Mesenchymal stem cell (in vitro differentiated cells and primary cell): ENCODE measurements around the gene N4BP2L1.
A peak's percentile ranks its signal among the peaks of the same experiment; 100 is the strongest.

Experiments used
- DNase-seq: peaks from one replicate; pipeline ENCODE4 v3.0.0-alpha.2; 2013
- H2AFZ ChIP-seq: one replicate; pipeline ENCODE4 v1.6.1; 2013; ENCODE audit warnings: low read depth, mild to moderate bottlenecking, control low read depth, inconsistent platforms, low read length, moderate library complexity
- H2AK5ac ChIP-seq: 2 replicates; pipeline ENCODE4 v1.6.1; 2013; ENCODE audit warnings: low read length, moderate library complexity, mild to moderate bottlenecking, inconsistent platforms; ENCODE audit not compliant: severe bottlenecking
- H2BK120ac ChIP-seq: one replicate; pipeline ENCODE4 v1.6.1; 2013; ENCODE audit warnings: low read depth, mild to moderate bottlenecking, inconsistent platforms, low read length, moderate library complexity
- H2BK12ac ChIP-seq, 2 experiments: one replicate each; pipeline ENCODE4 v1.6.1; 2013; ENCODE audit warnings: inconsistent platforms in 2 of 2, low read length in 2 of 2, mild to moderate bottlenecking in 2 of 2, moderate library complexity in 2 of 2, control low read depth in 1 of 2
- H2BK15ac ChIP-seq: one replicate; pipeline ENCODE4 v1.6.1; 2013; ENCODE audit warnings: mild to moderate bottlenecking, low read depth, inconsistent platforms; ENCODE audit not compliant: poor library complexity, severe bottlenecking
- H2BK5ac ChIP-seq: 2 replicates; pipeline ENCODE4 v1.6.1; 2013; ENCODE audit warnings: low read depth, mild to moderate bottlenecking, low read length, control low read depth, inconsistent platforms; ENCODE audit not compliant: poor library complexity, severe bottlenecking
- H3K14ac ChIP-seq, 2 experiments: one replicate each; pipeline ENCODE4 v1.6.1; 2013; ENCODE audit warnings: inconsistent platforms in 2 of 2, low read length in 2 of 2, control low read depth in 1 of 2, mild to moderate bottlenecking in 1 of 2, moderate library complexity in 1 of 2
- H3K18ac ChIP-seq, 2 experiments: one replicate each; pipeline ENCODE4 v1.6.1; 2013; ENCODE audit warnings: inconsistent platforms in 2 of 2, low read length in 2 of 2, control low read depth in 1 of 2, low read depth in 1 of 2, mild to moderate bottlenecking in 1 of 2
- H3K23ac ChIP-seq, 2 experiments: one replicate each; pipeline ENCODE4 v1.6.1; 2013; ENCODE audit warnings: inconsistent platforms in 2 of 2, low read length in 2 of 2, mild to moderate bottlenecking in 2 of 2, moderate library complexity in 2 of 2, control low read depth in 1 of 2
- H3K27ac ChIP-seq: 2 replicates; pipeline ENCODE4 v1.5.1; 2013; ENCODE audit warnings: mild to moderate bottlenecking, moderate library complexity, low read length, control low read depth, inconsistent platforms; ENCODE audit not compliant: poor library complexity, severe bottlenecking
- H3K27me3 ChIP-seq, 2 experiments: 2 replicates each; pipeline versions ENCODE4 v1.6.1 to v1.7.0; 2013; ENCODE audit warnings: low read length in 2 of 2, mild to moderate bottlenecking in 2 of 2, moderate library complexity in 2 of 2, control low read depth in 1 of 2, inconsistent platforms in 1 of 2; ENCODE audit not compliant: control insufficient read depth in 1 of 2, insufficient read depth in 1 of 2
- H3K36me3 ChIP-seq, 2 experiments: 2 replicates each; pipeline versions ENCODE4 v1.6.1 to v1.7.0; 2013; ENCODE audit warnings: low read length in 2 of 2, control low read depth in 1 of 2, inconsistent platforms in 1 of 2, low read depth in 1 of 2, mild to moderate bottlenecking in 1 of 2; ENCODE audit not compliant: insufficient read depth in 2 of 2, control insufficient read depth in 1 of 2
- H3K4ac ChIP-seq, 2 experiments: one replicate each; pipeline ENCODE4 v1.6.1; 2013; ENCODE audit warnings: inconsistent platforms in 2 of 2, low read length in 2 of 2, mild to moderate bottlenecking in 2 of 2, moderate library complexity in 2 of 2, control low read depth in 1 of 2, low read depth in 1 of 2
- H3K4me1 ChIP-seq: 2 replicates; pipeline ENCODE4 v1.6.1; 2013; ENCODE audit warnings: low read depth, low read length, control low read depth; ENCODE audit not compliant: control insufficient read depth, insufficient read depth
- H3K4me2 ChIP-seq: 2 replicates; pipeline ENCODE4 v1.6.1; 2013; ENCODE audit warnings: low read length, mild to moderate bottlenecking, inconsistent platforms; ENCODE audit not compliant: poor library complexity, severe bottlenecking
- H3K4me3 ChIP-seq, 2 experiments: 2 replicates each; pipeline versions ENCODE4 v1.5.1 to v1.7.0; 2013; ENCODE audit warnings: low read length in 2 of 2, mild to moderate bottlenecking in 2 of 2, control low read depth in 1 of 2, low read depth in 1 of 2; ENCODE audit not compliant: insufficient read depth in 1 of 2
- H3K79me1 ChIP-seq: replicated peaks from 2 replicates; pipeline ENCODE4 v1.6.1; 2013; ENCODE audit warnings: mild to moderate bottlenecking, control low read depth, low read length, inconsistent platforms; ENCODE audit not compliant: poor library complexity, severe bottlenecking
- H3K9ac ChIP-seq: 2 replicates; pipeline ENCODE4 v1.7.0; 2013; ENCODE audit warnings: mild to moderate bottlenecking, low read length, moderate library complexity
- H3K9me3 ChIP-seq: 2 replicates; pipeline ENCODE4 v1.7.0; 2013; ENCODE audit warnings: mild to moderate bottlenecking, low read length; ENCODE audit not compliant: control insufficient read depth
- H4K8ac ChIP-seq: one replicate; pipeline ENCODE4 v1.6.1; 2013; ENCODE audit warnings: inconsistent platforms, mild to moderate bottlenecking, low read length, moderate library complexity
- H4K91ac ChIP-seq: one replicate; pipeline ENCODE4 v1.6.1; 2013; ENCODE audit warnings: mild to moderate bottlenecking, low read length, inconsistent platforms
- WGBS: methylation state at CpG from one replicate; pipeline ENCODE4 v1.1.7; 2013; ENCODE audit warnings: mixed read lengths; 5-methylcytosine and 5-hydroxymethylcytosine counted together

Gene N4BP2L1

DNA sequence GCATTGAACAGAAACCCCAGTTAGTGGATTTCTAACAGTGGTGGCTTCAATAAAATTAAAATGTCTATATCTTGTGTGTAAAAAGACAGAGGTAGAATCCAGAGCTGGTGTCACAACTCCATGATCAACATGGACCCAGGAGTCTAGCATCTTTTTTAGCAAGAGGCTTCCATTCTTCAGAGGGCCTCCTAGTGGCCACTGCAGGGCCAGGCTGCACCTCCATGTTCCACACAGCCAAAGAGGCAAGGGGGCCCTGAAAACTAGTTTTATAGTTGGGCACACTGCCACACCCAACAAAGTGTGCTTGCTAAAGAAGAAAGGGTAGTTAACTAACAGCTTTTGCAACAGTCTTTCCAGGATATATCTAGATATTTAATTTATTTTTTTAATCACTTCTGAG, 12.9 kb downstream of the N4BP2L1 start:
- peaks cover 6% of the 10 kb centered on the region for H3K9me3 ChIP-seq
- H3K4me3 ChIP-seq = no peak overlapping the region
- H3K4ac ChIP-seq = no peak overlapping the region
- peak; percentile 9 for DNase-seq
- no peak overlapping the region for H2BK12ac ChIP-seq
- no peak overlapping the region for H3K27ac ChIP-seq
- no peak overlapping the region for H2BK120ac ChIP-seq
- no peaks in the 10 kb centered on the region for H3K79me1 ChIP-seq
- peaks cover 2% of the 10 kb centered on the region for H3K4me1 ChIP-seq
- H3K9ac ChIP-seq = no peak overlapping the region
- no peak overlapping the region for H4K91ac ChIP-seq
- no peak overlapping the region for H3K18ac ChIP-seq
- no peak overlapping the region for H2AFZ ChIP-seq
- no peak overlapping the region for H3K23ac ChIP-seq
- no peak overlapping the region for H3K4me2 ChIP-seq
- H2BK15ac ChIP-seq = no peak overlapping the region
- H3K27me3 ChIP-seq = no peaks in the 10 kb centered on the region
- no peak overlapping the region for H2AK5ac ChIP-seq
- no peak overlapping the region for H4K8ac ChIP-seq
- H3K36me3 ChIP-seq = peaks cover 3 to 5% of the 10 kb centered on the region in 2 experiments
- no peak overlapping the region for H3K14ac ChIP-seq
- H2BK5ac ChIP-seq = no peak overlapping the region

GRCh38 chr13:32414580-32414979, 13.3 kb downstream of the N4BP2L1 start:
- H3K4me2 ChIP-seq = no peak overlapping the region
- H2BK5ac ChIP-seq = no peak overlapping the region
- DNase-seq = no peak
- no peak overlapping the region for H3K23ac ChIP-seq
- H3K18ac ChIP-seq = no peak overlapping the region
- no peak overlapping the region for H3K27ac ChIP-seq
- peaks cover 3% of the 10 kb centered on the region for H3K4me1 ChIP-seq
- H2AFZ ChIP-seq = no peak overlapping the region
- H3K9ac ChIP-seq = no peak overlapping the region
- no peak overlapping the region for H3K4ac ChIP-seq
- H3K9me3 ChIP-seq = peaks cover 1% of the 10 kb centered on the region
- WGBS = 100% methylated on average over 1 of the region's 2 CpGs
- H2AK5ac ChIP-seq = no peak overlapping the region
- no peak overlapping the region for H3K14ac ChIP-seq
- H2BK120ac ChIP-seq = no peak overlapping the region
- no peak overlapping the region for H3K4me3 ChIP-seq
- no peaks in the 10 kb centered on the region for H3K79me1 ChIP-seq
- peaks cover 0 to under 1% of the 10 kb centered on the region in 2 experiments for H3K36me3 ChIP-seq
- H2BK15ac ChIP-seq = no peak overlapping the region
- no peak overlapping the region for H2BK12ac ChIP-seq
- H3K27me3 ChIP-seq = no peaks in the 10 kb centered on the region
- H4K8ac ChIP-seq = no peak overlapping the region
- H4K91ac ChIP-seq = no peak overlapping the region

GRCh38 chr13:32413284-32413683, 14.6 kb downstream of the N4BP2L1 start:
- Histone ChIP-seq H2AFZ (no peak overlapping the region), H3K27me3 (no peaks in the 10 kb centered on the region), H3K4me1 (peaks cover 5% of the 10 kb centered on the region), H3K36me3 (no peaks in the 10 kb centered on the region), H3K18ac (no peak overlapping the region), H2BK120ac (no peak overlapping the region), H4K91ac (no peak overlapping the region), H3K9me3 (no peaks in the 10 kb centered on the region), H3K4me2 (no peak overlapping the region), H3K4me3 (no peak overlapping the region), H3K4ac (no peak overlapping the region), H3K23ac (no peak overlapping the region), H2BK12ac (no peak overlapping the region), H3K14ac (no peak overlapping the region), H3K79me1 (no peaks in the 10 kb centered on the region), H2BK5ac (no peak overlapping the region), H3K27ac (no peak overlapping the region), H3K9ac (no peak overlapping the region), H2BK15ac (no peak overlapping the region), H4K8ac (no peak overlapping the region), H2AK5ac (no peak overlapping the region)
- 100% methylated on average over 2 of the region's 3 CpGs for WGBS
- DNase-seq = no peak

DNA sequence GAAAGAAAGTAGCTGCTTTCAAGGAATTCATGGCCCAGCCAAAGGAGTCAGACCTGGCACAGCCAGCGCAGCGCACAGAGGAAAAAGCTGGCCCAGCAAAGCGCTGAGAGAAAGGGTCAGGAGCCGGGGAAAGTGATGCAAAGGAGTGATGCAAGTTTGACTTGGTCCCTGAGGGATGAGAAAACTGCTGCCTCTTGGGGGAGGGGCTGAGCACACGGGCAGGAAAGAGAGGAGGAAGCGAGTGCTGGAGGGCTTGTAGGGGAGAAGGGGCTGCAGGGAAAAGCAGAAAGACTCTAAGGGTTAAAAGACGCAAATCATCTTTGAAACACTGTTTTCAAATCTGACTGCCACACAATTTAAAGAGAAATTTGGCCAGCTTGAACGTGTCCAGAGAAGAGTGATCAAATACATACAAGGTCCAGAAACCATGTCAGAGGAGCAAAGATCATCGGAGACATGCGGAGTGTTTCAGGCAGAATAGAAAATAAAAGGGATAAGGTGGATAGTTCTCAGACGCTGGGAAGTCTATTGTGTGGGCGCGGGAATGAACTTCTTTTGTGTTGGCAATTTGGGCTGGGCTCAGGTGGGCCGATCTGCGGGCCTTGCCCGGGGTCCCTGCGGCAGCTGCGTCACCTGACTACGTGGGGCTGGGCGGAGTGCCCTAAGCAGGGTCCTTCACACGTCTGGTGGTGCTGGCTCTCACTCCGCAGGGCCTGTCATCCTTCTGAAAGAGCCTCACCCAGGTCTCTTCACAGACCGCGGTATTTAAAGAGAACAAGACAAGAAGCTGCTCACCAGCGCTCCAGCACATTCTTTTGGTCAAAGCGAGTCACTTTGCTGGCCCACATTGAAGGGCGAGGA, 18.1 kb downstream of the N4BP2L1 start:
- H4K8ac ChIP-seq = peak overlapping the region; percentile 82
- no peak overlapping the region for H2BK5ac ChIP-seq
- peak overlapping the region; percentile 56 for H3K4me2 ChIP-seq
- H4K91ac ChIP-seq = no peak overlapping the region
- DNase-seq = peak; percentile 73
- no peak overlapping the region for H3K14ac ChIP-seq
- no peak overlapping the region for H2BK120ac ChIP-seq
- no peak overlapping the region for H3K27ac ChIP-seq
- H2AFZ ChIP-seq = peak overlapping the region; percentile 66
- no peaks in the 10 kb centered on the region for H3K36me3 ChIP-seq
- H3K9ac ChIP-seq = peak overlapping the region; percentile 79
- WGBS = 13% methylated on average over 26 of the region's 27 CpGs
- no peak overlapping the region for H3K4ac ChIP-seq
- peak overlapping the region in 1 of 2 experiments; percentile 74 for H2BK12ac ChIP-seq
- no peak overlapping the region for H2AK5ac ChIP-seq
- peaks cover 5% of the 10 kb centered on the region for H3K4me1 ChIP-seq
- peak overlapping the region in 1 of 2 experiments; percentile 66 for H3K4me3 ChIP-seq
- H3K9me3 ChIP-seq = no peaks in the 10 kb centered on the region
- peak overlapping the region in 1 of 2 experiments; percentile 52 for H3K18ac ChIP-seq
- no peaks in the 10 kb centered on the region for H3K79me1 ChIP-seq
- no peaks in the 10 kb centered on the region for H3K27me3 ChIP-seq
- peak overlapping the region; percentile 86 for H2BK15ac ChIP-seq
- no peak overlapping the region for H3K23ac ChIP-seq
